ENCODE data around the gene PEA15.

GRCh38 chr1:160239582-160240299 lies 34.6 kb downstream of the PEA15 start:
- TF ChIP-seq CBX5 (IDR thresholded peaks at IDR 0.05; ENCODE audit: low read depth, low read length) = no peak
- TF ChIP-seq EGR1 (IDR thresholded peaks at IDR 0.05; ENCODE audit: borderline replicate concordance, low read depth, low read length) = no peak
- no peak for TF ChIP-seq POLR2AphosphoS5 (IDR thresholded peaks at IDR 0.05; ENCODE audit: low read depth, low read length)
- no peak for TF ChIP-seq ZNF274 (IDR thresholded peaks at IDR 0.05; ENCODE audit: borderline replicate concordance, extremely low read depth, low read length)
- TF ChIP-seq CTCF (IDR thresholded peaks at IDR 0.05; ENCODE audit: control extremely low read depth in 1 of 3, insufficient read depth in 1 of 3, low read depth in 1 of 3, low read length in 3 of 3) = no peak
- no peak for TF ChIP-seq SIX5 (IDR thresholded peaks at IDR 0.05; ENCODE audit: low read depth, low read length)
- TF ChIP-seq MAX (IDR thresholded peaks at IDR 0.05) = no peak
- TF ChIP-seq RAD21 (IDR thresholded peaks at IDR 0.05 in 1 of 2, conservative IDR thresholded peaks at IDR 0.05 in 1 of 2; ENCODE audit: low read depth in 2 of 2, low read length in 2 of 2) = no peak; a peak in 1 of 4 replicates
- TF ChIP-seq PHF8 (conservative IDR thresholded peaks at IDR 0.05; ENCODE audit: low read depth, low read length) = no peak
- no peak for TF ChIP-seq POLR2A (IDR thresholded peaks at IDR 0.05; ENCODE audit: control extremely low read depth in 1 of 2, low read depth in 2 of 2, low read length in 2 of 2)
